H9 (cell line): ENCODE measurements around the gene PADI4. TPM values are rescaled to one million over a fixed set of nuclear protein-coding genes. Genes with fewer than 3 reads are reported as not detected.

Source experiments
- DNase-seq: peaks from one replicate; pipeline ENCODE4 v3.0.0-alpha.2; 2017
- H2AFZ ChIP-seq: one replicate; pipeline ENCODE4 v1.6.1; 2013; ENCODE audit warnings: mild to moderate bottlenecking, low read length, control low read depth, moderate library complexity
- H2AK5ac ChIP-seq: 2 replicates; pipeline ENCODE4 v1.6.1; 2013; ENCODE audit warnings: low read length, control low read depth, mixed read lengths; ENCODE audit not compliant: insufficient read length
- H2BK120ac ChIP-seq: one replicate; pipeline ENCODE4 v1.6.1; 2013; ENCODE audit warnings: low read depth, mild to moderate bottlenecking, low read length, control low read depth, inconsistent platforms; ENCODE audit not compliant: poor library complexity, severe bottlenecking
- H2BK12ac ChIP-seq: 2 replicates; pipeline ENCODE4 v1.6.1; 2013; ENCODE audit warnings: low read length, control low read depth, mixed read lengths, low read depth; ENCODE audit not compliant: insufficient read length
- H2BK15ac ChIP-seq: 2 replicates; pipeline ENCODE4 v1.6.1; 2013; ENCODE audit warnings: low read depth, low read length, control low read depth
- H2BK20ac ChIP-seq: one replicate; pipeline ENCODE4 v1.6.1; 2013; ENCODE audit warnings: low read depth, mild to moderate bottlenecking, low read length, control low read depth, inconsistent platforms; ENCODE audit not compliant: poor library complexity, severe bottlenecking
- H2BK5ac ChIP-seq: 2 replicates; pipeline ENCODE4 v1.6.1; 2013; ENCODE audit warnings: low read length, control low read depth, mixed read lengths; ENCODE audit not compliant: insufficient read length
- H3K14ac ChIP-seq: 2 replicates; pipeline ENCODE4 v1.6.1; 2013; ENCODE audit warnings: low read length, control low read depth; ENCODE audit not compliant: insufficient read depth
- H3K18ac ChIP-seq: 2 replicates; pipeline ENCODE4 v1.6.1; 2013; ENCODE audit warnings: low read depth, mild to moderate bottlenecking, mixed read lengths, low read length, control low read depth; ENCODE audit not compliant: insufficient read length
- H3K23ac ChIP-seq: 2 replicates; pipeline ENCODE4 v1.6.1; 2013; ENCODE audit warnings: low read length, control low read depth, mixed read lengths, low read depth; ENCODE audit not compliant: insufficient read length
- H3K23me2 ChIP-seq: 2 replicates; pipeline ENCODE4 v1.6.1; 2013; ENCODE audit warnings: low read depth, mild to moderate bottlenecking, mixed read lengths, low read length, control low read depth; ENCODE audit not compliant: insufficient read length, poor library complexity, severe bottlenecking
- H3K27ac ChIP-seq: 2 replicates; pipeline ENCODE4 v1.5.1; 2013; ENCODE audit warnings: low read length, control low read depth, mixed read lengths, low read depth; ENCODE audit not compliant: insufficient read length
- H3K27me3 ChIP-seq: 2 replicates; pipeline ENCODE4 v1.6.1; 2013; ENCODE audit warnings: low read length, control low read depth, inconsistent platforms; ENCODE audit not compliant: insufficient read depth
- H3K4ac ChIP-seq: 2 replicates; pipeline ENCODE4 v1.6.1; 2013; ENCODE audit warnings: low read depth, mild to moderate bottlenecking, control low read depth, inconsistent platforms, low read length, moderate library complexity
- H3K4me1 ChIP-seq: 2 replicates; pipeline ENCODE4 v1.6.1; 2013; ENCODE audit warnings: low read length, control low read depth, inconsistent platforms; ENCODE audit not compliant: insufficient read depth
- H3K4me2 ChIP-seq: 2 replicates; pipeline ENCODE4 v1.6.1; 2013; ENCODE audit warnings: low read length, control low read depth, mixed read lengths; ENCODE audit not compliant: insufficient read length, insufficient read depth
- H3K56ac ChIP-seq: 2 replicates; pipeline ENCODE4 v1.6.1; 2013; ENCODE audit warnings: low read depth, mild to moderate bottlenecking, mixed read lengths, low read length, control low read depth; ENCODE audit not compliant: insufficient read length
- H3K79me1 ChIP-seq: 2 replicates; pipeline ENCODE4 v1.6.1; 2013; ENCODE audit warnings: low read depth, mild to moderate bottlenecking, moderate library complexity, low read length, control low read depth, inconsistent platforms; ENCODE audit not compliant: insufficient read depth, poor library complexity, severe bottlenecking
- H3K79me2 ChIP-seq: 2 replicates; pipeline ENCODE4 v1.6.1; 2013; ENCODE audit warnings: low read length, control low read depth, inconsistent platforms; ENCODE audit not compliant: insufficient read depth
- H3K9ac ChIP-seq: 2 replicates; pipeline ENCODE4 v1.6.1; 2013; ENCODE audit warnings: low read length, control low read depth, mixed read lengths; ENCODE audit not compliant: insufficient read length; ENCODE audit errors: extremely low read depth
- H3K9me3 ChIP-seq: one replicate; pipeline ENCODE4 v1.6.1; 2013; ENCODE audit warnings: low read depth, low read length, inconsistent platforms; ENCODE audit not compliant: control insufficient read depth
- H3T11ph ChIP-seq: one replicate; pipeline ENCODE4 v1.6.1; 2013; ENCODE audit warnings: mild to moderate bottlenecking, low read length, control low read depth, inconsistent platforms
- H4K20me1 ChIP-seq: one replicate; pipeline ENCODE4 v1.6.1; 2013; ENCODE audit not compliant: control insufficient read depth, insufficient read length, insufficient read depth
- H4K5ac ChIP-seq: 2 replicates; pipeline ENCODE4 v1.6.1; 2013; ENCODE audit warnings: low read depth, mild to moderate bottlenecking, mixed read lengths, low read length, control low read depth; ENCODE audit not compliant: insufficient read length
- H4K8ac ChIP-seq: replicated peaks from 2 replicates; pipeline ENCODE4 v1.6.1; 2013; ENCODE audit warnings: low read length, control low read depth, mixed read lengths, low read depth; ENCODE audit not compliant: insufficient read length
- H4K91ac ChIP-seq: 2 replicates; pipeline ENCODE4 v1.6.1; 2013; ENCODE audit warnings: low read depth, mild to moderate bottlenecking, moderate library complexity, mixed read lengths, low read length, control low read depth; ENCODE audit not compliant: insufficient read length
- H3K27ac Mint-ChIP-seq, 3 experiments: 2 replicates in 2 of 3; 3 replicates in 1 of 3; pipeline ENCODE4 v1.8.0; 2020 to 2021; ENCODE audit warnings: mixed read lengths in 3 of 3, mild to moderate bottlenecking in 1 of 3, moderate library complexity in 1 of 3
- H3K27me3 Mint-ChIP-seq: 2 replicates; pipeline ENCODE4 v1.8.0; 2021; ENCODE audit warnings: low read depth, mild to moderate bottlenecking, moderate library complexity, mixed read lengths
- H3K36me3 Mint-ChIP-seq, 3 experiments: 2 replicates in 2 of 3; 3 replicates in 1 of 3; pipeline ENCODE4 v1.8.0; 2020 to 2021; ENCODE audit warnings: low read depth in 3 of 3, mixed read lengths in 3 of 3; ENCODE audit not compliant: insufficient read depth in 1 of 3
- H3K4me1 Mint-ChIP-seq, 2 experiments: 2 replicates each; pipeline ENCODE4 v1.8.0; 2020; ENCODE audit warnings: mixed read lengths in 2 of 2
- H3K4me3 Mint-ChIP-seq, 2 experiments: 2 replicates in 1 of 2; 3 replicates in 1 of 2; pipeline ENCODE4 v1.8.0; 2020 to 2021; ENCODE audit warnings: mild to moderate bottlenecking in 2 of 2, mixed read lengths in 2 of 2, moderate library complexity in 1 of 2
- H3K9me3 Mint-ChIP-seq, 2 experiments: 2 replicates in 1 of 2; 3 replicates in 1 of 2; pipeline ENCODE4 v1.8.0; 2020; ENCODE audit warnings: mild to moderate bottlenecking in 2 of 2, mixed read lengths in 2 of 2, moderate library complexity in 1 of 2
- CTCF ChIP-seq: fragments of 200-600 bp; sonication (generic); conservative IDR thresholded peaks from 3 replicates; pipeline ENCODE4 v1.8.0; 2021; ENCODE audit warnings: antibody characterized with exemption, mild to moderate bottlenecking
- WGBS: extraction: QIAGEN DNeasy Blood & Tissue Kit; methylation state at CpG from one replicate; pipeline ENCODE4 v1.1.7; 2013; ENCODE audit warnings: missing lambda C conversion rate, low lambda C conversion rate, mixed read lengths; ENCODE audit not compliant: insufficient read length; ENCODE audit errors: extremely low coverage; 5-methylcytosine and 5-hydroxymethylcytosine counted together
- total RNA-seq: library from RNA; stranded (reverse); gene quantifications from 2 replicates; pipeline ENCODE4 v1.2.1, GENCODE V29; 2021

PADI4 gene
- total RNA-seq, 1 experiment from 2014 or later, result 0.13 TPM

GRCh38 chr1:17328855-17329254 lies 20.9 kb downstream of the PADI4 start:
- DNase-seq, result no peak
- Mint-ChIP-seq H3K4me1 (no peaks in the 10 kb centered on the region), H3K36me3 (peaks cover 0 to 5% (median 0%) of the 10 kb centered on the region in 3 experiments; a peak in 2 of 7 replicates), H3K9me3 (peaks cover 8 to 9% of the 10 kb centered on the region in 2 experiments; a peak in 4 of 5 replicates), H3K4me3 (no peak overlapping the region), H3K27ac (no peak overlapping the region), H3K27me3 (peaks cover 5% of the 10 kb centered on the region)
- H3K79me2 ChIP-seq, result no peaks in the 10 kb centered on the region
- H3K23me2 ChIP-seq, result no peaks in the 10 kb centered on the region
- H2BK20ac ChIP-seq, result no peak overlapping the region
- H2BK15ac ChIP-seq, result no peak overlapping the region
- no peak overlapping the region for H2BK120ac ChIP-seq
- H3K4me1 ChIP-seq, result no peaks in the 10 kb centered on the region
- no peak overlapping the region for H3K4ac ChIP-seq
- H3K18ac ChIP-seq, result no peak overlapping the region
- H3T11ph ChIP-seq, result no peak overlapping the region
- no peaks in the 10 kb centered on the region for H3K9me3 ChIP-seq
- no peak overlapping the region for H3K27ac ChIP-seq
- H4K8ac ChIP-seq, result no peak overlapping the region
- H3K56ac ChIP-seq, result no peak overlapping the region
- no peak overlapping the region for H4K5ac ChIP-seq
- no peak for TF ChIP-seq CTCF
- H3K23ac ChIP-seq, result no peak overlapping the region
- no peaks in the 10 kb centered on the region for H3K27me3 ChIP-seq
- no peak overlapping the region for H3K14ac ChIP-seq
- H3K4me2 ChIP-seq, result no peak overlapping the region
- H3K79me1 ChIP-seq, result no peaks in the 10 kb centered on the region
- H2BK5ac ChIP-seq, result no peak overlapping the region
- H3K9ac ChIP-seq, result no peak overlapping the region
- no peak overlapping the region for H2AFZ ChIP-seq
- no peak overlapping the region for H2AK5ac ChIP-seq
- no peak overlapping the region for H2BK12ac ChIP-seq
- H4K91ac ChIP-seq, result no peak overlapping the region
- H4K20me1 ChIP-seq, result no peaks in the 10 kb centered on the region
- WGBS, result no CpG with 5 or more reads among the region's 5 CpGs
